Ovary (tissue), 3 donors: ENCODE data around the gene KIF3C.
"Not testable (repeated sequence)": the region's sequence is repeated elsewhere in the genome, so short reads cannot be mapped to it uniquely, and the experiment has no call there.

ENCODE experiments used
- CTCF ChIP-seq, 3 donors: fragments of 450-650 bp in 2 of 3; fragments of 200-600 bp in 1 of 3; IDR thresholded peaks; one replicate each; pipeline versions ENCODE4 v1.5.1 to v1.8.0; 2016 to 2022; ENCODE audit warnings: antibody characterized with exemption in 3 of 3, mild to moderate bottlenecking in 1 of 3
- POLR2A ChIP-seq: fragments of 450-650 bp; IDR thresholded peaks from one replicate; pipeline ENCODE4 v1.6.1; 2017; ENCODE audit warnings: antibody characterized with exemption, mild to moderate bottlenecking, moderate library complexity
- donor health status: DM: no; HTN: no; CAD: no.

- TF ChIP-seq CTCF (IDR thresholded peaks at IDR 0.05); POLR2A: not testable (repeated sequence)
Observed at GRCh38 chr2:25909574-25909973, 72.7 kb downstream of the KIF3C start.
